Germinal center (tissue), 1 donor: ENCODE measurements around the gene TMEM260.
"Not testable (repeated sequence)": the region's sequence is repeated elsewhere in the genome, so short reads cannot be mapped to it uniquely, and the experiment has no call there.

Source experiments
- DNase-seq: peaks from one replicate; pipeline ENCODE4 v3.0.0; 2012; ENCODE audit warnings: mixed read lengths, low spot score

The TMEM260 gene

GRCh38 chr14:56678838-56679237 is 99.2 kb downstream of the TMEM260 start:
- no peak for DNase-seq

GRCh38 chr14:56686416-56686815 is 106.8 kb downstream of the TMEM260 start:
- no peak for DNase-seq

- DNase-seq = no peak
Measured at GRCh38 chr14:56687123-56687522, 107.5 kb downstream of the TMEM260 start.

GRCh38 chr14:56694609-56695008 is 115.0 kb downstream of the TMEM260 start:
- DNase-seq = no peak

- DNase-seq = not testable (repeated sequence)
Measured at GRCh38 chr14:56695216-56695615, 115.6 kb downstream of the TMEM260 start.
